ENCODE measurements around the gene CCDC186. TPM values are rescaled to one million over a fixed set of nuclear protein-coding genes. Genes with fewer than 3 reads are reported as not detected.

CCDC186 gene
- total and polyA plus RNA-seq, 2 of the 4 experiments (the other 2 are of a cell fraction), result 3.0 to 6.1 TPM

- peaks cover 8% of the 10 kb centered on the region; the same call in 1 of the 2 replicates for H3K27me3 ChIP-seq (ENCODE audit: control insufficient read depth, insufficient read depth, low read length)
- H3K36me3 ChIP-seq (ENCODE audit: control insufficient read depth, insufficient read depth, low read length), result no peaks in the 10 kb centered on the region
- ChIA-PET CTCF (no interaction called here), POLR2A (ENCODE audit: unreplicated experiment) (no interaction called here)
- no TSS peak for BruUV-seq (replicated peaks)
- no peak overlapping the region for H3K14ac ChIP-seq (replicated peaks; ENCODE audit: low read depth, low read length)
- no peak overlapping the region for H3K23ac ChIP-seq (ENCODE audit: low read depth, low read length)
- H2BK15ac ChIP-seq (ENCODE audit: low read depth, low read length), result no peak overlapping the region
- H4K8ac ChIP-seq (ENCODE audit: low read depth in 2 of 2, low read length in 2 of 2), result no peak overlapping the region
- DNase-seq (no peak), ATAC-seq (ENCODE audit: low read depth) (no peak)
- in situ Hi-C loops (cut with MboI; ENCODE audit: low sequenced_read_pairs) (no loop called here), dilution Hi-C loops (cut with HindIII; ENCODE audit: low sequenced_read_pairs, unreplicated experiment) (no loop called here), intact Hi-C loops (cut with micrococcal nuclease) (no loop called here)
- H3K9me3 ChIP-seq (ENCODE audit: control insufficient read depth, insufficient read depth, low read length), result no peaks in the 10 kb centered on the region
- no peak overlapping the region for H3K9ac ChIP-seq (ENCODE audit: low read depth, low read length)
- H4K5ac ChIP-seq (ENCODE audit: low read depth, low read length), result no peak overlapping the region
- TF ChIP-seq FOS (IDR thresholded peaks at IDR 0.05; ENCODE audit: low read depth, low read length), result no peak
- TF ChIP-seq MXI1 (IDR thresholded peaks at IDR 0.05; ENCODE audit: borderline replicate concordance, low read depth, low read length), result no peak
- TF ChIP-seq RCOR1 (IDR thresholded peaks at IDR 0.05; ENCODE audit: insufficient replicate concordance, low read length), result no peak
- TF ChIP-seq NFE2L2 (IDR thresholded peaks at IDR 0.05; ENCODE audit: low read depth, low read length), result no peak
- TF ChIP-seq CEBPB (IDR thresholded peaks at IDR 0.05; ENCODE audit: low read depth, low read length), result no peak
- TF ChIP-seq MAZ (IDR thresholded peaks at IDR 0.05; ENCODE audit: borderline replicate concordance, low read depth, low read length), result no peak
- TF ChIP-seq BHLHE40 (IDR thresholded peaks at IDR 0.05; ENCODE audit: low read depth, low read length), result no peak
- TF ChIP-seq POLR2A (IDR thresholded peaks at IDR 0.05; ENCODE audit: low read depth, low read length), result no peak
- TF ChIP-seq MAFK (IDR thresholded peaks at IDR 0.05; ENCODE audit: low read depth, low read length), result no peak
- no peak for TF ChIP-seq ELK1 (IDR thresholded peaks at IDR 0.05; ENCODE audit: borderline replicate concordance, low read depth, low read length)
- TF ChIP-seq RAD21 (IDR thresholded peaks at IDR 0.05; ENCODE audit: low read length), result no peak
- TF ChIP-seq SMC3 (IDR thresholded peaks at IDR 0.05; ENCODE audit: low read depth, low read length), result no peak
- TF ChIP-seq, protein P1, sequence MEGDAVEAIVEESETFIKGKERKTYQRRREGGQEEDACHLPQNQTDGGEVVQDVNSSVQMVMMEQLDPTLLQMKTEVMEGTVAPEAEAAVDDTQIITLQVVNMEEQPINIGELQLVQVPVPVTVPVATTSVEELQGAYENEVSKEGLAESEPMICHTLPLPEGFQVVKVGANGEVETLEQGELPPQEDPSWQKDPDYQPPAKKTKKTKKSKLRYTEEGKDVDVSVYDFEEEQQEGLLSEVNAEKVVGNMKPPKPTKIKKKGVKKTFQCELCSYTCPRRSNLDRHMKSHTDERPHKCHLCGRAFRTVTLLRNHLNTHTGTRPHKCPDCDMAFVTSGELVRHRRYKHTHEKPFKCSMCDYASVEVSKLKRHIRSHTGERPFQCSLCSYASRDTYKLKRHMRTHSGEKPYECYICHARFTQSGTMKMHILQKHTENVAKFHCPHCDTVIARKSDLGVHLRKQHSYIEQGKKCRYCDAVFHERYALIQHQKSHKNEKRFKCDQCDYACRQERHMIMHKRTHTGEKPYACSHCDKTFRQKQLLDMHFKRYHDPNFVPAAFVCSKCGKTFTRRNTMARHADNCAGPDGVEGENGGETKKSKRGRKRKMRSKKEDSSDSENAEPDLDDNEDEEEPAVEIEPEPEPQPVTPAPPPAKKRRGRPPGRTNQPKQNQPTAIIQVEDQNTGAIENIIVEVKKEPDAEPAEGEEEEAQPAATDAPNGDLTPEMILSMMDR (conservative IDR thresholded peaks at IDR 0.05; ENCODE audit: low read depth, low read length), result no peak
- TF ChIP-seq, protein P2, sequence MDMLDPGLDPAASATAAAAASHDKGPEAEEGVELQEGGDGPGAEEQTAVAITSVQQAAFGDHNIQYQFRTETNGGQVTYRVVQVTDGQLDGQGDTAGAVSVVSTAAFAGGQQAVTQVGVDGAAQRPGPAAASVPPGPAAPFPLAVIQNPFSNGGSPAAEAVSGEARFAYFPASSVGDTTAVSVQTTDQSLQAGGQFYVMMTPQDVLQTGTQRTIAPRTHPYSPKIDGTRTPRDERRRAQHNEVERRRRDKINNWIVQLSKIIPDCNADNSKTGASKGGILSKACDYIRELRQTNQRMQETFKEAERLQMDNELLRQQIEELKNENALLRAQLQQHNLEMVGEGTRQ (IDR thresholded peaks at IDR 0.05; ENCODE audit: low read depth, low read length), result no peak
- TF ChIP-seq CHD1 (IDR thresholded peaks at IDR 0.05; ENCODE audit: low read depth, low read length), result no peak
- TF ChIP-seq RFX5 (IDR thresholded peaks at IDR 0.05; ENCODE audit: low read depth, low read length), result no peak
- no peaks in the 10 kb centered on the region for H3K9me1 ChIP-seq (ENCODE audit: insufficient read depth, low read length)
- no peaks in the 10 kb centered on the region for H3K4me1 ChIP-seq (ENCODE audit: control insufficient read depth, insufficient read depth, low read length)
- no peak overlapping the region for H3K56ac ChIP-seq (ENCODE audit: extremely low read depth, insufficient read depth, low read length)
- no peak overlapping the region for H3K27ac ChIP-seq (ENCODE audit: insufficient read depth, low read length)
- H3K4ac ChIP-seq (ENCODE audit: low read depth, low read length), result no peak overlapping the region
- H4K20me1 ChIP-seq (ENCODE audit: insufficient read depth, low read length), result no peaks in the 10 kb centered on the region
- no peak overlapping the region for H2AFZ ChIP-seq (replicated peaks; ENCODE audit: low read length, poor library complexity)
- H3K18ac ChIP-seq (ENCODE audit: low read depth, low read length), result no peak overlapping the region
- H3K79me1 ChIP-seq (ENCODE audit: low read depth in 1 of 2, low read length in 2 of 2), result no peaks in the 10 kb centered on the region
- H2AK9ac ChIP-seq (replicated peaks; ENCODE audit: low read depth, low read length, poor library complexity), result no peak overlapping the region
- no peak overlapping the region for H2BK20ac ChIP-seq (ENCODE audit: low read depth, low read length)
- H2BK5ac ChIP-seq (ENCODE audit: low read depth, low read length, poor library complexity, severe bottlenecking), result no peak overlapping the region
- no peak overlapping the region for H2AK5ac ChIP-seq (ENCODE audit: low read depth, low read length)
- H4K91ac ChIP-seq (ENCODE audit: insufficient read depth, low read depth, low read length), result no peak overlapping the region
- H3K4me2 ChIP-seq (ENCODE audit: low read depth, low read length), result no peak overlapping the region
- no peak overlapping the region for H2BK120ac ChIP-seq (ENCODE audit: low read depth, low read length)
- H3K4me3 ChIP-seq (ENCODE audit: insufficient read depth, low read depth, low read length), result no peak overlapping the region
- 81% methylated on average over 3 of the region's 9 CpGs; no CpG with 5 or more reads in 1 of the 2 experiments for WGBS, 2 experiments (ENCODE audit: extremely low coverage in 2 of 2, insufficient read length in 1 of 2)
These were observed 9.6 kb upstream of the CCDC186 start for GRCh38 chr10:114183563-114183962.
